ENCODE measurements around the gene APOL1. TPM values are rescaled to one million over a fixed set of nuclear protein-coding genes. Genes with fewer than 3 reads are reported as not detected.
"Not testable (repeated sequence)": the region's sequence is repeated elsewhere in the genome, so short reads cannot be mapped to it uniquely, and the experiment has no call there.

APOL1 gene
- total RNA-seq, 1 donor from 2014 or later: 10.4 TPM

DNA sequence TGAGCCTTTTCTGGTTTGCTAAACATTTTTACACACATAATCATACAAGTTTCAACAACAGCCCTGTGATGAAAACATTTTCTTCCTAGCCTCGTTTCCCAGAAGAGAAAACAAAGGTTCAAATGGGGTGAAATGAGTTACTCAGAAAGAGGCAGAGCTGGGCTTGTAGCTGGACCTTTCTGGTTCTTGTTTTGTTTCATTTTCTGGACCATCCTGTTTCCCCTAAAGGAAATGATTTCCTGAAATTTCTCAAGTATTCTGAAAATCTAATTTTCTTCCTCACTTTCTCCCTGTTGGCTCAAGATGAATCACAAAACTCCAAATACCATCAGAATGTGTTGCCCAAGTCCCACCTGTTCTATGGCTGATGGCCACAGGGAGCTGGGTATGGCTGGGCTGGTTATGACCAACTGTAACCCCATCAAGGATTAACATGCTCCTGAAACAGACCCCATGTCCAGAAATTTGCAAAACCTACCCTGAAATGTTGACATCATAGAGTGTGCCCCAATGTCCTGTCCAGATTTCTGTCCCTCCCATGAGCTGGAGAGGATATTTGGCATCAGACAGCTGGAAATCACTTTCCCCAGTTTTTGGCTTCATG is 44.7 kb upstream of the APOL1 start:
- no peaks in the 10 kb centered on the region for H3K36me3 Mint-ChIP-seq (ENCODE audit: low read depth)
- H3K27ac Mint-ChIP-seq: no peak overlapping the region
- peaks cover 2% of the 10 kb centered on the region for H3K27me3 Mint-ChIP-seq
- intact Hi-C loops (cut with micrococcal nuclease): no loop called here
- peaks cover 38% of the 10 kb centered on the region for H3K4me1 Mint-ChIP-seq
- H3K4me3 Mint-ChIP-seq: no peak overlapping the region
- TF ChIP-seq, protein P1, sequence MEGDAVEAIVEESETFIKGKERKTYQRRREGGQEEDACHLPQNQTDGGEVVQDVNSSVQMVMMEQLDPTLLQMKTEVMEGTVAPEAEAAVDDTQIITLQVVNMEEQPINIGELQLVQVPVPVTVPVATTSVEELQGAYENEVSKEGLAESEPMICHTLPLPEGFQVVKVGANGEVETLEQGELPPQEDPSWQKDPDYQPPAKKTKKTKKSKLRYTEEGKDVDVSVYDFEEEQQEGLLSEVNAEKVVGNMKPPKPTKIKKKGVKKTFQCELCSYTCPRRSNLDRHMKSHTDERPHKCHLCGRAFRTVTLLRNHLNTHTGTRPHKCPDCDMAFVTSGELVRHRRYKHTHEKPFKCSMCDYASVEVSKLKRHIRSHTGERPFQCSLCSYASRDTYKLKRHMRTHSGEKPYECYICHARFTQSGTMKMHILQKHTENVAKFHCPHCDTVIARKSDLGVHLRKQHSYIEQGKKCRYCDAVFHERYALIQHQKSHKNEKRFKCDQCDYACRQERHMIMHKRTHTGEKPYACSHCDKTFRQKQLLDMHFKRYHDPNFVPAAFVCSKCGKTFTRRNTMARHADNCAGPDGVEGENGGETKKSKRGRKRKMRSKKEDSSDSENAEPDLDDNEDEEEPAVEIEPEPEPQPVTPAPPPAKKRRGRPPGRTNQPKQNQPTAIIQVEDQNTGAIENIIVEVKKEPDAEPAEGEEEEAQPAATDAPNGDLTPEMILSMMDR (IDR thresholded peaks at IDR 0.05): no peak
- peaks cover 7% of the 10 kb centered on the region for H3K9me3 Mint-ChIP-seq
- DNase-seq (no peak), ATAC-seq (ENCODE audit: low read depth) (no peak)
- CTCF ChIA-PET: no interaction called here
- POLR2A ChIA-PET: no interaction called here

DNA sequence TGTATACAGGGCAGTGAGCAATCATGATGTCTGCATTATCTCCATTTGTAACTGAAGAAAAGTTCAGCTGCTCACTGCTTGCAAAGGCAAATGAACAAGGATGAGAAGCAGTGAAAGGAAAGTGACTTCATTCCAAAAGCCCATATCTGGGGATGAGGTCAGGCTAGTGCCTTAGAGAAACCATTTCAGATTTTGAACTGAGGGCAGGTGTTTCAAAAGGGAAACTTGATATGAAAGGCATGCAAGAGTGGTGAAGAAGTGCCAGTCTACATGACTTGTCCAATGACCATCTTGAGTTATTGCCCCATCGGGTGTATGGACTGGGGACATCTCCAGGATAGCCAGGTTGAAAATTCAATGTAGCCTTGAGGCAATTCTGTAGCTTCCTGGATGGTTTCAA is 44.0 kb upstream of the APOL1 start:
- TF ChIP-seq, protein P1 (IDR thresholded peaks at IDR 0.05): no peak
- ATAC-seq (ENCODE audit: low read depth) (no peak), DNase-seq (no peak)
- intact Hi-C loops (cut with micrococcal nuclease): loop anchor here (1.0 kb wide), 1 partner anchor 12 kb away; no protein-coding TSS in a partner anchor
- POLR2A ChIA-PET: no interaction called here
- Mint-ChIP-seq H3K4me3 (no peak overlapping the region), H3K4me1 (peaks cover 41% of the 10 kb centered on the region), H3K27me3 (no peaks in the 10 kb centered on the region), H3K9me3 (peaks cover 7% of the 10 kb centered on the region), H3K36me3 (ENCODE audit: low read depth) (no peaks in the 10 kb centered on the region), H3K27ac (no peak overlapping the region)
- CTCF ChIA-PET: no interaction called here

DNA sequence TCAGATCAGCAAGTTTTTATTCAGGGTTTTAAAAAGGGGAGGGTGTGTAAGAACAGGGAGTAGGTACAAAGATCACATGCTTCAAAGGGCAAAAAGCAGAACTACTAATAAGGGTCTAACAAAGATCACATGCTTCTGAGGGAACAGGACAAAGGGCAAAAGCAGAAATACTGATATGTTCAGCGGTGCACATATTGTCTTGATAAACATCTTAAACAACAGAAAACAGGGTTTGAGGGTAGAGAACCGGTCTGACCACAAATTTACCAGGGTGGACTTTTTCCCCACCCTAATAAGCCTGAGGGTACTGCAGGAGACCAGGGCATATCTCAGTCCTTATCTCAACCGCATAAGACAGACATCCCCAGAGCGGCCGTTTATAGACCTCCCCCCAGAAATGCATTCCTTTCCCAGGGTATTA is 43.4 kb upstream of the APOL1 start:
- CTCF ChIA-PET; H3K27me3 Mint-ChIP-seq; H3K27ac Mint-ChIP-seq; DNase-seq; ATAC-seq (ENCODE audit: low read depth); H3K4me3 Mint-ChIP-seq; H3K36me3 Mint-ChIP-seq (ENCODE audit: low read depth); POLR2A ChIA-PET; H3K9me3 Mint-ChIP-seq: not testable (repeated sequence)
- intact Hi-C loops (cut with micrococcal nuclease): loop anchor here (1.0 kb wide), 1 partner anchor 12 kb away; no protein-coding TSS in a partner anchor
- peaks cover 38% of the 10 kb centered on the region for H3K4me1 Mint-ChIP-seq

DNA sequence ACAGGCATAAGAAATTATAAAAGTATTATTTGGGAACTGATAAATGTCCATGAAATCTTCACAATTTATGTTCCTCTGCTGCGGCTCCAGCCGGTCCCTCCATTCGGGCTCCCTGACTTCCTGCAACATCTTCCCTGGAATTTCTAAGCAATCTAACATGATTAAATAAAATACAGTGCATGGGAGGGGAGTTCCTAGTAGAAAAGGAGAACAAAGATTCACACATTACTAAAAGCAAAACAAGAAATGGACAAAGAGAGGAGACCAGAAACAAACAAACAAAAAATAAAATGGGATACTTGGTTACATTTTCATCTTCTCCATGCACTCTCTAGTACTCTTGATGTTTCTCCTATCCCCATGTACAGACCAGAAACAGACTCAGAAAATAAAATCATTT is 42.7 kb upstream of the APOL1 start:
- Mint-ChIP-seq H3K4me1 (peaks cover 32% of the 10 kb centered on the region), H3K36me3 (ENCODE audit: low read depth) (no peaks in the 10 kb centered on the region), H3K9me3 (peaks cover 7% of the 10 kb centered on the region), H3K27me3 (no peaks in the 10 kb centered on the region), H3K4me3 (no peak overlapping the region), H3K27ac (no peak overlapping the region)
- DNase-seq (no peak), ATAC-seq (ENCODE audit: low read depth) (no peak)
- CTCF ChIA-PET: no interaction called here
- POLR2A ChIA-PET: no interaction called here
- TF ChIP-seq, protein P1 (IDR thresholded peaks at IDR 0.05): no peak
- intact Hi-C loops (cut with micrococcal nuclease): no loop called here

DNA sequence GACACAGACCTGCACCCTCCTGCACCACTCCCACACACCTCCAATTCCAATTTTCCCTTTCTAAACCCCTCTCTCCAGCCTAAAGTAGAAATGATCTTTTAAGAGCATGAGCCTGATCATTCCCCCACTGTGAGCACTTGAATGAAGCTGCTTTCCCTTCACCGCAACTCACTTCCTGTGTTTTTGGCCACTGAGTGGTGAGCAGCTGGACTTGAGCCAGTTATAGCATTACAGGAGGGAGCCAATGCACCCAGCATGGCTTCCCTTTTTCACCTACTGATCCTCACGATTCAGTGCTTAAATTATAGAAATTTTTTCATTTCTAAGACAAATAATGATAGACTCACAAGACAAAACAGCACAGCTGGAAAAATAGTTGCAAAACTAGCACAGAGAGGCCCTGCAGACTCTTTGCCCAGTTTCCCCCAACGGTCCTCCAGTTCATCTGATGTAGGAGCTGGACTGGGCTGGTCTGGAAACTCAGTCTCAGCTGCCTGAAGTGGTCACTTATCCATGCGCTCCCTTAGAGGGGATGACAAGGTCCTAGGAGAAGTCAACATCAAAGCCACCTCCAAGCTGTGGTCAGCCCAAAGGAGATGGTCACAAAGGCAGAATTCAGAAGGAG is 41.6 kb upstream of the APOL1 start:
- peaks cover 7% of the 10 kb centered on the region for H3K9me3 Mint-ChIP-seq
- CTCF ChIA-PET: interaction anchor here (1.2 to 2.3 kb wide), 2 partner anchors 11 to 275 kb away, joined by 3 to 5 read pairs; no protein-coding TSS in a partner anchor
- no peak overlapping the region for H3K4me3 Mint-ChIP-seq
- no peak for DNase-seq
- H3K27me3 Mint-ChIP-seq: peaks cover 3% of the 10 kb centered on the region
- POLR2A ChIA-PET: no interaction called here
- intact Hi-C loops (cut with micrococcal nuclease): no loop called here
- H3K27ac Mint-ChIP-seq: no peak overlapping the region
- TF ChIP-seq, protein P1 (IDR thresholded peaks at IDR 0.05): no peak
- no peaks in the 10 kb centered on the region for H3K36me3 Mint-ChIP-seq (ENCODE audit: low read depth)
- ATAC-seq (ENCODE audit: low read depth): no peak
- H3K4me1 Mint-ChIP-seq: peaks cover 22% of the 10 kb centered on the region
